ENCODE data around the gene CLDN20.

The CLDN20 gene

GRCh38 chr6:155272353-155273232, 8.8 kb downstream of the CLDN20 start:
- H3K27me3 ChIP-seq (ENCODE audit: insufficient read depth, low read depth, severe bottlenecking): no peaks in the 10 kb centered on the region
- H3K4me3 ChIP-seq (ENCODE audit: low read depth, low read length): no peak overlapping the region
- H3K9me3 ChIP-seq (ENCODE audit: severe bottlenecking): no peaks in the 10 kb centered on the region
- peak overlapping the region; percentile 94; the same call in 1 of the 2 replicates for H3K27ac ChIP-seq
- H3K36me3 ChIP-seq: no peaks in the 10 kb centered on the region
- no peak for DNase-seq
- no peak for TF ChIP-seq CTCF (IDR thresholded peaks at IDR 0.05; ENCODE audit: low read depth, low read length)

GRCh38 chr6:155273431-155273830, 9.6 kb downstream of the CLDN20 start:
- TF ChIP-seq CTCF (IDR thresholded peaks at IDR 0.05; ENCODE audit: low read depth, low read length): no peak
- Histone ChIP-seq H3K36me3 (peaks cover 4% of the 10 kb centered on the region; the same call in 1 of the 2 replicates), H3K4me3 (ENCODE audit: low read depth, low read length) (no peak overlapping the region), H3K27me3 (ENCODE audit: insufficient read depth, low read depth, severe bottlenecking) (no peaks in the 10 kb centered on the region), H3K27ac (peak overlapping the region; percentile 20; the same call in 1 of the 2 replicates), H3K9me3 (ENCODE audit: severe bottlenecking) (no peaks in the 10 kb centered on the region)
- no peak for DNase-seq

GRCh38 chr6:155274106-155274505, 10.3 kb downstream of the CLDN20 start:
- Histone ChIP-seq H3K36me3 (peaks cover 7% of the 10 kb centered on the region; the same call in 1 of the 2 replicates), H3K4me3 (ENCODE audit: low read depth, low read length) (no peak overlapping the region), H3K9me3 (ENCODE audit: severe bottlenecking) (no peaks in the 10 kb centered on the region), H3K27ac (no peak overlapping the region), H3K27me3 (ENCODE audit: insufficient read depth, low read depth, severe bottlenecking) (no peaks in the 10 kb centered on the region)
- TF ChIP-seq CTCF (IDR thresholded peaks at IDR 0.05; ENCODE audit: low read depth, low read length): no peak
- no peak for DNase-seq

- Histone ChIP-seq H3K36me3 (peaks cover 7% of the 10 kb centered on the region; the same call in 1 of the 2 replicates), H3K9me3 (ENCODE audit: severe bottlenecking) (no peaks in the 10 kb centered on the region), H3K27ac (no peak overlapping the region), H3K4me3 (ENCODE audit: low read depth, low read length) (no peak overlapping the region), H3K27me3 (ENCODE audit: insufficient read depth, low read depth, severe bottlenecking) (no peaks in the 10 kb centered on the region)
- DNase-seq: no peak
- no peak for TF ChIP-seq CTCF (IDR thresholded peaks at IDR 0.05; ENCODE audit: low read depth, low read length)
These were observed 10.7 kb downstream of the CLDN20 start for GRCh38 chr6:155274533-155274932.

- peaks cover 7% of the 10 kb centered on the region; the same call in 1 of the 2 replicates for H3K36me3 ChIP-seq
- H3K27ac ChIP-seq: no peak overlapping the region
- H3K4me3 ChIP-seq (ENCODE audit: low read depth, low read length): no peak overlapping the region
- H3K27me3 ChIP-seq (ENCODE audit: insufficient read depth, low read depth, severe bottlenecking): no peaks in the 10 kb centered on the region
- H3K9me3 ChIP-seq (ENCODE audit: severe bottlenecking): no peaks in the 10 kb centered on the region
- DNase-seq: no peak
- TF ChIP-seq CTCF (IDR thresholded peaks at IDR 0.05; ENCODE audit: low read depth, low read length): no peak
These were observed 12.1 kb downstream of the CLDN20 start for GRCh38 chr6:155275808-155276480.
